ENCODE measurements around the gene C1orf56. TPM values are rescaled to one million over a fixed set of nuclear protein-coding genes. Genes with fewer than 3 reads are reported as not detected.

The C1orf56 gene, protein sequence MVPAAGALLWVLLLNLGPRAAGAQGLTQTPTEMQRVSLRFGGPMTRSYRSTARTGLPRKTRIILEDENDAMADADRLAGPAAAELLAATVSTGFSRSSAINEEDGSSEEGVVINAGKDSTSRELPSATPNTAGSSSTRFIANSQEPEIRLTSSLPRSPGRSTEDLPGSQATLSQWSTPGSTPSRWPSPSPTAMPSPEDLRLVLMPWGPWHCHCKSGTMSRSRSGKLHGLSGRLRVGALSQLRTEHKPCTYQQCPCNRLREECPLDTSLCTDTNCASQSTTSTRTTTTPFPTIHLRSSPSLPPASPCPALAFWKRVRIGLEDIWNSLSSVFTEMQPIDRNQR
- 0.71 and 1.0 TPM in 2 replicates for total RNA-seq

DNA sequence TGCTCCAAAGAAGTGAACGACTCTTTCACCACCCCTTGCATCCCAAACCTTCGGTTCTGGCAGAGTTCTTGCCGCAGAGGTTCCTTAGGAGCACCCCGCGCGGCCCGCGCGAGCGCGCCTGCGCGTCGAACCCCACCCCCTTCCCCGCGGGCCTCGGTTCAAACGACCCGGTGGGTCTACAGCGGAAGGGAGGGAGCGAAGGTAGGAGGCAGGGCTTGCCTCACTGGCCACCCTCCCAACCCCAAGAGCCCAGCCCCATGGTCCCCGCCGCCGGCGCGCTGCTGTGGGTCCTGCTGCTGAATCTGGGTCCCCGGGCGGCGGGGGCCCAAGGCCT is at the start of gene C1orf56:
C1orf56 (plus strand) TSS at position 161 of the 334 bp plus-strand sequence; CDS start at position 258, 97 bp downstream.

DNA sequence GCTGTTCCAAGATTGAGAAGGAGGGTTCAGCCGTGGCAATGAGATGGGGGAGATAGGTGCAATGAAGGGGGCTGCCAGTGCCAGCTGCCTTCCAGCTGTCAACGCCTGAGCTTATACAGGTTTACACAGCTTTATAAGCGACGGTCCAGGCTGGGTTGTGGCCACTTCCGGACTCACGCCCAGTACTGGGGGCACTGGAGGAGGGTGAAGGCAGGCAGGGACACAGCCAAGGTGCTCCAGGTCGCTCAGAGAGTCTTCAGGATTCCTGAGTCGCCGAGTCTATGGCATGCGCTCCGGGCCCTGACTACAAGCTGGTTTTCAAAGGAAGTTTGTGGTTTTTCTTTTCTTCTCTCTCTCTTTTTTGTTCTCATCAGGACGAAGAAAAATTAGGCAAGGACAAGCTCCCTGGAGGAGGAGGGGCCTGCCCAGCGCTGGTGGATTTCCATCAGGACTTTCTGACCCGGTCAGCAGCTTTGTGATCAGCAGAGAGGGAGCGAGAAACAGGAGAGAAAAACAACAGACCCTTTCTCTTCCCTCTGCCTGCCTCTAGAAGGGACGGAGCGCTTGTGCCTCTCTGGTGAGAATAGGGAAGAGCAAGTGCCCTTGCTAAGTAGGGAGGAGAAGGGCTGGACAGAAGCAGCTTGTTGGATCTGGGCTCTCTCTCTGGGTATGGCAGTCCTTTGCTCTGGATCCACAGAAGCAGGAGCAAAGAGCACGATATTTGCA is 41.1 kb upstream of the C1orf56 start, which contains the start of gene MINDY1:
MINDY1 (minus strand) TSS at position 576 of the 726 bp plus-strand sequence. CDS start 4,285 bp downstream, outside the sequence.

DNA sequence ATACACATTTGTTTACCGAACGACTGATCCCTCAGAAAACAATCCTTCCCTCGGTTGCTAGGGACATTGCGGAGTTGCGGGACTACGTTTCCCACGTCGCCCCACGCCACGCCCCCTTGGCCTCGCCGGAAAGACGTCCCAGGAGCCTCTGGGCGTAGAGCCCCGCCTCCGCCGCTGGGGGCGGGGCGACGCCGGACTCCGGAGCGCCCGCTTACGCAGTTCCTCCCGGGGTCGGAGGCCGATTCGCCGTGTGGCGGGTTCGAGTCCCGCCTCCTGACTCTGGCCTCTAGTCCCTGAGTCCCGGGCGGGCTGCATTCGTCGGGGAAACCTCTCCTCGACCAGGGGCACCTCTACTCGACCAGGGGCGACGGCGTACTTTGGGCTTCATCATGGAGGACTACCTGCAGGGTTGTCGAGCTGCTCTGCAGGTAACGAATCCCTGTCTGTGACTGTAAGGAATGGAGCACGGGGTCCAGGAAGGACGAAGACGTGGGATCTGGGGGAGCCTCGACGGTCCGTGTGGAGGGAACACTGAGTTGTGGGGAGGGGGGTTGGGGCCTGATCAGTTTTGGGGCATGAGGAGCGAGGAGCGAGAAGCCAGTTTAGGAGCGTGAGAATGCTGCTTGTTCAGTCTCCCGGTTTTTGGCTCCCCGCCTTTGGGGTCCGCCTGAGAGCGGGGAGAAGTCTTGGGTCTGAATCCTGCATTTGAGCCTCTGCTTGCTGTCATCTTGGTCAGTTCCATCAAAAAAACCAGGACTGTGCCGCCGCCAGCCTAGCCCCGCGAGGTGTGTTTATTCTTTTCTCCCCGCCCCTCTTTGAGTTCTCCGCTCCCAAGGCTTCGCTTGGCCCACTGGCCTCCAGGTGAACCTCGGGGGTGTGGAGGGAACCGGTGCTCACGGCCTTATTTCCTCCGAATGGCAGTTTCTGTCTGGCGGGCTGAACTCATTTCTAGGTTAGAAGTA is 39.0 kb upstream of the C1orf56 start, which contains the start of gene PRUNE1:
PRUNE1 (plus strand) TSS at position 206 of the 962 bp plus-strand sequence; CDS start at position 390, 184 bp downstream.

DNA sequence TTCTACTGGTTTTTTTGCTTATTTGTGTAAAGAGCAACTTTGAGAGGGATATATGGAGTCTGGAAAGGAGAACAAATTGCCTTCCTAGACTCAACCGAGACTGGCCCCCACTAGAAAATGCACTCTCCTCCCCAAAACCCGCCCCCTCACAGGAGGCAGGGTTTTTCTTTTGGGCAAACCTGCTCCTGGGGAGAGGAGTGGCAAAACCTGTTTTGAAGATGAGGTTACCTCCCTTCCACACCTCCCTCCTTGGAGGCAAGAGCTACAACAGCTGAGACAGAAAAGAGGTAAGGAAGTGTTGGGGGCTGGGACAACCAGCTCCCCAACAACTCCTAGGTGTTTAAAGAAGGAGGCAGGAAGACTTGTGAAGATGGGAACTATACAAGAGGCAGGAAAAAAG is 11.2 kb upstream of the C1orf56 start, which contains the start of gene BNIPL:
BNIPL (plus strand) TSS at position 231 of the 400 bp plus-strand sequence; CDS start at position 371, 140 bp downstream.

DNA sequence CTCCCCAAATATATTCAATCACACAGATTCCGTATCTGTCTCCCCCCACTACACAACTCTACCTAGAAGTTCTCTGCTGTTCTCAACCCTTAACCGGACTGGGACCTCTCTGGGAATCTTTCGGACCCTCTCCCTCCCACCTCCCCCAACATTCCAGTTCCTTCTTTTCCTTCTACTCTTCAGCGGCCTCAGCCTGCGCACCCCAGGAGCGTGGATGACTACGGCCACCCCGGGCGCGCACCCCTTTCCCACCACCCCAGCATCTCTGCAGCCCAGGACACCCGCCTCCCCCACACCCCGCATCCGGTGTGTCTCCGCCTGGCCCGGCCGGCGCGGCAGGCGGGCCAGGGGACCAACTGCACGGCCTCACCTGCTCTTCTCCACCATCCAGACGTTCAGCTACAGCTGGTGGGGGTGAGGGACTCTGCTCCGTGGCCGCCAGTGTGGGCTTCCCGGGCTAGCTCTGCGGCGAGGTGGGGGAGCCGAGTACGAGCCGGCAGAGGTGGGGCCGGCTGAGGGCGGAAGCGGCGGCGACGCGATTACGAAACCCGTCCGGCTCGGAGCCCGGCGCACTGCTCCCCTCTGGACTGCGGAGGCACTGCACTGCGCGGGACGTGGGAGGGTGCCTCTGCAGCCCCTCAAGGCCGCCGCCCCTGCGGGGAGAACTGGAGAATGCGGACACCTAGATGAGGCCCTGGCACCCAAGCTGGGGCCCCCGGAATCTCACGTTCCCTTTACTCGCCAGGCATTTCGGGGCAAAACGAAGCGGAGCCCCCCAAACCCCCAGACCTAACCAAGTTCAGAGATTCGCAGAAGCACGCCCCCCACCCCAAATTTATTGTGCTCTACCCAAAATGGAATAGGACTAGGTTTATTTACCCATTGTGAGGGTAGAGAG is 11.8 kb downstream of the C1orf56 start, which contains the start of gene CDC42SE1:
CDC42SE1 (minus strand) TSS at position 514 of the 898 bp plus-strand sequence. CDS start 3,892 bp downstream, outside the sequence.

DNA sequence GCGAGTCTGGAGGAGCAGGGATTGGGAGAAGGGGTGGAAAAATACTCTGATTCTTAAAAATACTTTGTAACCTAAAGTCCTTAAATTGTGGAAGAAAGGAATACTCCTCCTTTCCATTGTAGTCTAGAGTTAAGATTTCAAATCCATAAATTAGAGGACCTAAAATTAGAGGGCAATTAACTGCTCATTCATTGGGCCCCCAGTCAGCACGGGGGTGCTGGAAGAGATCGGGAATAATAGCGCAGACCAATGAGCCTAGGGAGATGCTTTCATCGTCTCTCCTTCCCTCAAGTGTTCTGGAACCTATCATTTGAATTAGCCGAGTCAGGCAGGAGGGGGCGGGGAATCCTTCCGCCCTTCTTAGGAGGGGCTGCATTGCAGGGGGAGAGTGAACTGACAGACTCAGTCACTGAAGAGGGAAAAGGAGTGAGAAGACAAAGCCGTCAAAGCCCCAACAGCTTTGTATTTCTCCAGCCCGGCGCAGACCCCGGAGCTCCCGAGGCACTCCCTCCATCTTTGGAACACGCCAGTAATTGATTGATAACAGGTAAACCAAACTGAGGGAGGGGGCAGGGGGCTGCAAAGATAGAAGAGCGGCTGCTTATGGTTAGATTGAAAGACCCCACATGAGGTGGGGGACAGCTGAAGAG is 12.6 kb downstream of the C1orf56 start, which contains the start of gene MLLT11:
MLLT11 (plus strand) TSS at position 391 of the 650 bp plus-strand sequence. CDS start 6,828 bp downstream, outside the sequence.

DNA sequence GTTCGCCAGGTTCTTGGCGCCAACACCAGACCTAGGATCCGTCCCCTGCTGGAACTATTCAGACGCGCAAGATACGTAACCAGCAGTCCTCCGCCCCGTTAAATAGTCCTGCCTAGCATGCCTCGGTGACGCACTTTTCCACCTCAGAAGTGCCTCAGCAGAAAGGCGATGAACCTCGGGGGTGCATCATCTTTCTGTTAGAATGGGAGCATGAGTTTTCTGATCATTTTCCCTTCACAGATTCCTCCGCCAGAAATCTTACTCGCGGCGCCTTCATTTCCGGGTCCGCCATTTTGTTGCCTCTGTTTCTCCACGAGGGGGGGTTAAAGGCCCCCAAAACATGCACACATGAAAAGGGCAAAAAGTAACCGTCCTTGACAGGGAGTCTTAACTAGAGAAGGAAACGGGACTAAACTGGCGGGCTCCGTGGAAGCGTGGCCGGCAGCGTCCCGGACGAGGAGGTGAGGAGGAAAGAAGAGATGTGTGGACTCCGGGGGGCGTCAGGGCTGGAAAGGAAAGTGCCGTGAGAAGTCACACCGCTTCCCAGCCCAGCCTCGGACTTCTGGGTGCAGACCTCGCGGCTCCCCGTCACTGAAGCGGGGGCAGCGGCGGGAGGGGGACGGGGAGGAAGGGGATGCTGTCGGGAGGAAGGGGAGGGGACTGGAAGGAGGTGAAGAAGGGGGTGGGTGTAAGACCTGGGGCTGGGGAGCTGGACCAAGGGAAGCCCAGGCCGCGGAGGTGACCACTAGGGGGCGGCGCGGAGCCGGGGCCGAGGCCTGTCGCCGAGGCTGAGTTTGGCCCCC is 23.1 kb downstream of the C1orf56 start, which contains the start of gene GABPB2:
GABPB2 (plus strand) TSS at position 288 of the 803 bp plus-strand sequence. CDS start 17,429 bp downstream, outside the sequence.

Other genes with a start within 250 kb of the C1orf56 start
- gene CTSK, start 239.5 kb upstream of the C1orf56 start, total RNA-seq: 1.4 and 3.6 TPM in 2 replicates
- gene ARNT, start 171.2 kb upstream of the C1orf56 start, total RNA-seq: 20.5 and 30.6 TPM in 2 replicates
- not detected in 2 replicates for gene CTXND2, start 160.6 kb upstream of the C1orf56 start, total RNA-seq
- gene SETDB1, start 121.4 kb upstream of the C1orf56 start, total RNA-seq: 23.2 and 36.7 TPM in 2 replicates
- gene CERS2, start 72.9 kb upstream of the C1orf56 start, total RNA-seq: 83.7 and 101 TPM in 2 replicates
- 0.50 and 0.68 TPM in 2 replicates for gene ANXA9, start 65.5 kb upstream of the C1orf56 start, total RNA-seq
- 5.5 and 10.3 TPM in 2 replicates for gene MINDY1, start 40.8 kb upstream of the C1orf56 start, total RNA-seq
- gene PRUNE1, start 39.3 kb upstream of the C1orf56 start, total RNA-seq: 10.3 and 11.6 TPM in 2 replicates
- 3.3 and 7.5 TPM in 2 replicates for gene BNIPL, start 11.2 kb upstream of the C1orf56 start, total RNA-seq
- 111 and 152 TPM in 2 replicates for gene CDC42SE1, start 11.9 kb downstream of the C1orf56 start, total RNA-seq
- 1.7 and 3.3 TPM in 2 replicates for gene MLLT11, start 12.6 kb downstream of the C1orf56 start, total RNA-seq
- 17.1 and 27.1 TPM in 2 replicates for gene GABPB2, start 23.0 kb downstream of the C1orf56 start, total RNA-seq
- gene SEMA6C, start 98.9 kb downstream of the C1orf56 start, total RNA-seq: 0.34 and 1.3 TPM in 2 replicates
- not detected in 2 replicates for gene TNFAIP8L2, start 108.9 kb downstream of the C1orf56 start, total RNA-seq
- 5.8 and 6.5 TPM in 2 replicates for gene LYSMD1, start 118.2 kb downstream of the C1orf56 start, total RNA-seq
- gene SCNM1, start 118.4 kb downstream of the C1orf56 start, total RNA-seq: 24.1 and 24.3 TPM in 2 replicates
- 0.21 TPM in 1 of 2 replicates, not detected in the other for gene TMOD4, start 128.2 kb downstream of the C1orf56 start, total RNA-seq
- gene VPS72, start 142.4 kb downstream of the C1orf56 start, total RNA-seq: 48.7 and 56.0 TPM in 2 replicates
- gene PIP5K1A, start 150.8 kb downstream of the C1orf56 start, total RNA-seq: 84.6 and 96.4 TPM in 2 replicates
- gene PSMD4, start 207.0 kb downstream of the C1orf56 start, total RNA-seq: 166 and 202 TPM in 2 replicates
- gene ZNF687, start 234.5 kb downstream of the C1orf56 start, total RNA-seq: 12.3 and 17.9 TPM in 2 replicates

All from nasal cavity respiratory epithelium epithelial cell of viscerocranial mucosa (primary cell).